GM10266 (cell line): Measurements from ENCODE around the gene XYLT2.
"Not testable (repeated sequence)": the region's sequence is repeated elsewhere in the genome, so short reads cannot be mapped to it uniquely, and the experiment has no call there.

Experiments used
- DNase-seq: peaks from one replicate; pipeline ENCODE4 v3.0.0; 2012; ENCODE audit errors: extremely low spot score
- CTCF ChIP-seq: IDR thresholded peaks from 2 replicates; pipeline ENCODE4 v1.5.1; 2012; ENCODE audit warnings: mild to moderate bottlenecking, low read depth; ENCODE audit not compliant: control insufficient read depth, insufficient read depth; ENCODE audit errors: missing control alignments

Gene XYLT2

GRCh38 chr17:50314456-50315011, 31.4 kb upstream of the XYLT2 start:
- DNase-seq: no peak
- TF ChIP-seq CTCF: no peak

GRCh38 chr17:50316016-50316587, 29.8 kb upstream of the XYLT2 start:
- no peak for TF ChIP-seq CTCF
- DNase-seq: no peak

- not testable (repeated sequence) for DNase-seq
These were observed 29.3 kb upstream of the XYLT2 start for GRCh38 chr17:50316660-50317059.

- TF ChIP-seq CTCF: no peak
- no peak for DNase-seq
These were observed 28.8 kb upstream of the XYLT2 start for GRCh38 chr17:50317121-50317520.

- no peak for DNase-seq
- TF ChIP-seq CTCF: no peak
These were observed 27.2 kb upstream of the XYLT2 start for GRCh38 chr17:50318501-50319285.

GRCh38 chr17:50319306-50320004, 26.5 kb upstream of the XYLT2 start:
- no peak for TF ChIP-seq CTCF
- no peak for DNase-seq

- no peak for DNase-seq
- TF ChIP-seq CTCF: no peak
These were observed 23.7 kb upstream of the XYLT2 start for GRCh38 chr17:50322271-50322670.
